SH-SY5Y (cell line): Measurements from ENCODE around the gene CHAMP1.

Source experiments
- GATA2 ChIP-seq: IDR thresholded peaks from 2 replicates; pipeline ENCODE4 v1.6.1; 2011; ENCODE audit warnings: mild to moderate bottlenecking, low read depth, low read length
- GATA3 ChIP-seq: IDR thresholded peaks from 2 replicates; pipeline ENCODE4 v1.6.1; 2011; ENCODE audit warnings: low read depth, mild to moderate bottlenecking, low read length, moderate library complexity

- TF ChIP-seq GATA2 (no peak), GATA3 (no peak)
Observed at GRCh38 chr13:114324334-114324733, 10.0 kb downstream of the CHAMP1 start.
